ENCODE results near the gene RPS27L. TPM values are rescaled to one million over a fixed set of nuclear protein-coding genes. Genes with fewer than 3 reads are reported as not detected.

The RPS27L gene
- total and polyA plus RNA-seq, 9 of the 15 experiments (the other 6 are each of a cell fraction or from before 2014, with no cell fraction given), result 72.2 to 382 (median 116) TPM

DNA sequence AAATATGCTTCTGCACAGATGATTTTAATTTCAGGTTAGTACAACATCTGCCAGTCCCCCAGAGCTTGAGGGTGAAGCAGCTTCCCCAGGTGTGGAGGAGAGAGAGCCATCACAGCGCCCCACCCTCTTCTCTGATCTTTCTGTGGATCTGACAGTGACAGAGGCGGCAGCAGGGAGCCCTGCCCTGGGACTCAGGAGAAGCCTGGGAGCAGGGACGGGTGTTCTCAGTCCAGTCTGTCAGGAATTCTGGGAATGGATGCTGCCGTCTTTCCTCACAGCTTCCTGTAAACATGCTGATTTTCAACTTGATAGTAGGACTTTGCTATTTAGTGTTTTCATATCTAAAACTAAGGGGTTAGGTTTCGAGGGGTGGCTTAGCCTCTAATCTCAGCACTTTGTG lies 20.8 kb upstream of the RPS27L start (continued):
- TF ChIP-seq ZNF592 (IDR thresholded peaks at IDR 0.05) (no peak), XRCC3 (IDR thresholded peaks at IDR 0.05) (no peak), HMGXB4 (CRISPR knock-in tag; IDR thresholded peaks at IDR 0.05) (no peak)

DNA sequence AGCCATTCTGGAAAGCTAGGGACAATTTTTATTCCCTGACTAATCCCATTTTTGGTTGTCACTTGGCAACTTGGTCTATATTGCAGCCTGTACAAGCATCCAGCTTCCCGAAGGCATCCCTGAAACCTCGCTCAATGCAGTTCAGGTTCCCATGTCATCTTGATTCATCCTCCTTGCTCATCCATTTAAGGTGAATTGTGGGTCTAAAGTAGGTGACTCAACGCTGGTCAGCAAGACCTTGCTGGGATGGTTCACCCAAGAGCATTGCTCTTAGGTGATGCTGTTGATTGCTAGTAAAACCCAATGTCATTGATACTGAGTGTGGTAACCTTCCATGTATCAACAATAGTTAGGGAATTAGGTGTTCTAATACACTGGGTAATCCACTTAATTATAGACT lies 19.0 kb upstream of the RPS27L start:
- no peak for FAIRE-seq
- no peak overlapping the region for H3K9ac ChIP-seq (ENCODE audit: insufficient read depth in 1 of 2, low read depth in 2 of 2, low read length in 2 of 2)
- peaks cover 7 to 8% of the 10 kb centered on the region in 2 experiments; a peak in 4 of 5 replicates for H3K4me1 ChIP-seq (replicated peaks in 1 of 2; ENCODE audit: control insufficient read depth in 2 of 2, insufficient read depth in 2 of 2, low read length in 2 of 2)
- no peak for DNase-seq (ENCODE audit: extremely low read depth in 1 of 4, low spot score in 3 of 4)
- H3K79me2 ChIP-seq (ENCODE audit: control insufficient read depth, insufficient read depth, low read length), result no peaks in the 10 kb centered on the region
- 76% methylated on average over 3 of the region's 3 CpGs for WGBS (ENCODE audit: insufficient coverage, low coverage, missing lambda C conversion rate)
- BruUV-seq (replicated peaks), result no TSS peak
- H3K4me3 ChIP-seq, result no peak overlapping the region
- no peaks in the 10 kb centered on the region for H3K36me3 ChIP-seq (ENCODE audit: control insufficient read depth, insufficient read depth, low read length)
- ATAC-seq, result no peak
- POLR2A ChIA-PET, result no interaction called here
- no peak overlapping the region for H3K27ac ChIP-seq (ENCODE audit: extremely low read depth, low read depth, low read length)
- H3K9me3 ChIP-seq (replicated peaks; ENCODE audit: control insufficient read depth, insufficient read depth, low read depth, low read length), result no peaks in the 10 kb centered on the region
- no peaks in the 10 kb centered on the region for H3K27me3 ChIP-seq (ENCODE audit: control insufficient read depth in 2 of 2, insufficient read depth in 2 of 2, low read length in 2 of 2)
- no peaks in the 10 kb centered on the region for H4K20me1 ChIP-seq (replicated peaks; ENCODE audit: control insufficient read depth, insufficient read depth, low read length)
- CTCF ChIA-PET (ENCODE audit: low intra/inter-chr PET ratio), result no interaction called here
- H3K4me2 ChIP-seq (ENCODE audit: insufficient read depth, low read length), result no peak overlapping the region
- in situ Hi-C loops (cut with MboI), result no loop called here
- H2AFZ ChIP-seq (ENCODE audit: low read depth, low read length), result no peak overlapping the region
- intact Hi-C loops (cut with micrococcal nuclease), result no loop called here
- no peaks in the 10 kb centered on the region for H3K9me1 ChIP-seq (ENCODE audit: control insufficient read depth, insufficient read depth, low read length)
- TF ChIP-seq ZNF384 (IDR thresholded peaks at IDR 0.05; ENCODE audit: low read depth, low read length) (no peak), ZNF77 (CRISPR knock-in tag; IDR thresholded peaks at IDR 0.05) (no peak), NR3C1 (CRISPR knock-in tag; IDR thresholded peaks at IDR 0.05) (no peak), SMARCE1 (IDR thresholded peaks at IDR 0.05) (no peak)
- TF ChIP-seq, protein P1, sequence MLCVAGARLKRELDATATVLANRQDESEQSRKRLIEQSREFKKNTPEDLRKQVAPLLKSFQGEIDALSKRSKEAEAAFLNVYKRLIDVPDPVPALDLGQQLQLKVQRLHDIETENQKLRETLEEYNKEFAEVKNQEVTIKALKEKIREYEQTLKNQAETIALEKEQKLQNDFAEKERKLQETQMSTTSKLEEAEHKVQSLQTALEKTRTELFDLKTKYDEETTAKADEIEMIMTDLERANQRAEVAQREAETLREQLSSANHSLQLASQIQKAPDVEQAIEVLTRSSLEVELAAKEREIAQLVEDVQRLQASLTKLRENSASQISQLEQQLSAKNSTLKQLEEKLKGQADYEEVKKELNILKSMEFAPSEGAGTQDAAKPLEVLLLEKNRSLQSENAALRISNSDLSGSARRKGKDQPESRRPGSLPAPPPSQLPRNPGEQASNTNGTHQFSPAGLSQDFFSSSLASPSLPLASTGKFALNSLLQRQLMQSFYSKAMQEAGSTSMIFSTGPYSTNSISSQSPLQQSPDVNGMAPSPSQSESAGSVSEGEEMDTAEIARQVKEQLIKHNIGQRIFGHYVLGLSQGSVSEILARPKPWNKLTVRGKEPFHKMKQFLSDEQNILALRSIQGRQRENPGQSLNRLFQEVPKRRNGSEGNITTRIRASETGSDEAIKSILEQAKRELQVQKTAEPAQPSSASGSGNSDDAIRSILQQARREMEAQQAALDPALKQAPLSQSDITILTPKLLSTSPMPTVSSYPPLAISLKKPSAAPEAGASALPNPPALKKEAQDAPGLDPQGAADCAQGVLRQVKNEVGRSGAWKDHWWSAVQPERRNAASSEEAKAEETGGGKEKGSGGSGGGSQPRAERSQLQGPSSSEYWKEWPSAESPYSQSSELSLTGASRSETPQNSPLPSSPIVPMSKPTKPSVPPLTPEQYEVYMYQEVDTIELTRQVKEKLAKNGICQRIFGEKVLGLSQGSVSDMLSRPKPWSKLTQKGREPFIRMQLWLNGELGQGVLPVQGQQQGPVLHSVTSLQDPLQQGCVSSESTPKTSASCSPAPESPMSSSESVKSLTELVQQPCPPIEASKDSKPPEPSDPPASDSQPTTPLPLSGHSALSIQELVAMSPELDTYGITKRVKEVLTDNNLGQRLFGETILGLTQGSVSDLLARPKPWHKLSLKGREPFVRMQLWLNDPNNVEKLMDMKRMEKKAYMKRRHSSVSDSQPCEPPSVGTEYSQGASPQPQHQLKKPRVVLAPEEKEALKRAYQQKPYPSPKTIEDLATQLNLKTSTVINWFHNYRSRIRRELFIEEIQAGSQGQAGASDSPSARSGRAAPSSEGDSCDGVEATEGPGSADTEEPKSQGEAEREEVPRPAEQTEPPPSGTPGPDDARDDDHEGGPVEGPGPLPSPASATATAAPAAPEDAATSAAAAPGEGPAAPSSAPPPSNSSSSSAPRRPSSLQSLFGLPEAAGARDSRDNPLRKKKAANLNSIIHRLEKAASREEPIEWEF (CRISPR knock-in tag; IDR thresholded peaks at IDR 0.05), result no peak
- TF ChIP-seq, protein P2, sequence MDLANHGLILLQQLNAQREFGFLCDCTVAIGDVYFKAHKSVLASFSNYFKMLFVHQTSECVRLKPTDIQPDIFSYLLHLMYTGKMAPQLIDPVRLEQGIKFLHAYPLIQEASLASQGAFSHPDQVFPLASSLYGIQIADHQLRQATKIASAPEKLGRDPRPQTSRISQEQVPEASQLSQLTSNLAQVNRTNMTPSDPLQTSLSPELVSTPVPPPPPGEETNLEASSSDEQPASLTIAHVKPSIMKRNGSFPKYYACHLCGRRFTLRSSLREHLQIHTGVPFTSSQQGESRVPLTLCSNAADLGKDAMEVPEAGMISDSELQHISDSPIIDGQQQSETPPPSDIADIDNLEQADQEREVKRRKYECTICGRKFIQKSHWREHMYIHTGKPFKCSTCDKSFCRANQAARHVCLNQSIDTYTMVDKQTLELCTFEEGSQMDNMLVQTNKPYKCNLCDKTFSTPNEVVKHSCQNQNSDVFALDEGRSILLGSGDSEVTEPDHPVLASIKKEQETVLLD (IDR thresholded peaks at IDR 0.05), result no peak

Measured in K562 (cell line).